HepG2 (cell line): Measurements from ENCODE around the gene SCNM1. TPM values are rescaled to one million over a fixed set of nuclear protein-coding genes. Genes with fewer than 3 reads are reported as not detected.

Experiments
- ATF1 ChIP-seq: IDR thresholded peaks from 2 replicates; pipeline ENCODE4 v1.6.1; 2016; ENCODE audit warnings: mild to moderate bottlenecking, control low read depth
- BCL6 ChIP-seq: IDR thresholded peaks from 2 replicates; pipeline ENCODE4 v1.6.1; 2016; ENCODE audit warnings: missing genetic modification reagents, missing compliant biosample characterization
- CREM ChIP-seq, 2 experiments: sonication (generic) in 1 of 2; formaldehyde crosslinking in 1 of 2; IDR thresholded peaks; 2 replicates each; pipeline versions ENCODE4 v1.4.0 to v1.6.1; 2016 to 2020; ENCODE audit warnings: antibody characterized with exemption in 1 of 2, mild to moderate bottlenecking in 1 of 2, missing genetic modification reagents in 1 of 2
- ELF3 ChIP-seq: IDR thresholded peaks from 2 replicates; pipeline ENCODE4 v1.6.1; 2016; ENCODE audit warnings: missing genetic modification reagents, missing compliant biosample characterization
- GPN1 ChIP-seq: sonication (generic); formaldehyde crosslinking; IDR thresholded peaks from 2 replicates; pipeline ENCODE4 v1.5.1; 2020; ENCODE audit warnings: missing genetic modification reagents, borderline replicate concordance
- HDAC6 ChIP-seq: fragments of 200-600 bp; sonication (generic); IDR thresholded peaks from 2 replicates; pipeline ENCODE4 v1.7.0; 2017; ENCODE audit warnings: mild to moderate bottlenecking, antibody characterized with exemption, low read length, low read depth
- MATR3 ChIP-seq: sonication (generic); formaldehyde crosslinking; IDR thresholded peaks from 2 replicates; pipeline ENCODE4 v1.4.0; 2020; ENCODE audit warnings: missing genetic modification reagents
- MXI1 ChIP-seq: IDR thresholded peaks from 3 replicates; pipeline ENCODE4 v1.6.1; 2012; ENCODE audit warnings: low read depth, low read length, inconsistent platforms, borderline replicate concordance
- NKX3-1 ChIP-seq: sonication (generic); formaldehyde crosslinking; IDR thresholded peaks from 2 replicates; pipeline ENCODE4 v1.5.0; 2020; ENCODE audit warnings: missing genetic modification reagents
- ZNF230 ChIP-seq: sonication (generic); formaldehyde crosslinking; IDR thresholded peaks from 2 replicates; pipeline ENCODE4 v1.4.0; 2020; ENCODE audit warnings: mild to moderate bottlenecking, missing genetic modification reagents
- ZNF354B ChIP-seq: sonication (generic); formaldehyde crosslinking; IDR thresholded peaks from 2 replicates; pipeline ENCODE4 v1.8.0; 2022; ENCODE audit warnings: mild to moderate bottlenecking, missing genetic modification reagents
- ZNF614 ChIP-seq: IDR thresholded peaks from 2 replicates; pipeline ENCODE4 v1.6.1; 2018; ENCODE audit warnings: missing biosample characterization, missing genetic modification reagents, inconsistent platforms, borderline replicate concordance
- ZZZ3 ChIP-seq: sonication (generic); formaldehyde crosslinking; IDR thresholded peaks from 2 replicates; pipeline ENCODE4 v1.4.0; 2020; ENCODE audit warnings: missing genetic modification reagents, mild to moderate bottlenecking, borderline replicate concordance
- polyA plus RNA-seq, 8 experiments: library from polyadenylated mRNA; depleted of rRNA in 3 of 8; stranded (reverse) in 7 of 8; unstranded in 1 of 8; fragments of >200 nt; fragmentation: Illumina TruSeq in 4 of 8; extraction: Trizol in 4 of 8; gene quantifications; 2 replicates each; pipeline versions ENCODE4 v1.2.1 to v1.2.3, GENCODE V29; 2011 to 2016; ENCODE audit warnings: low read depth in 4 of 8, missing spikeins in 1 of 8, mixed read lengths in 1 of 8; ENCODE audit not compliant: insufficient read depth in 1 of 8
- total RNA-seq, 5 experiments: library from RNA; depleted of rRNA; stranded (reverse); fragments of >200 nt; fragmentation: Illumina TruSeq; extraction: Trizol; gene quantifications; 2 replicates each; pipeline ENCODE4 v1.2.3, GENCODE V29; 2016; ENCODE audit warnings: low read depth in 1 of 5
- TF ChIP-seq, protein P1 (sequence below): sonication (generic); formaldehyde crosslinking; IDR thresholded peaks from 2 replicates; pipeline ENCODE4 v1.8.0; 2022; ENCODE audit warnings: missing genetic modification reagents, low read depth, mild to moderate bottlenecking, borderline replicate concordance
- TF ChIP-seq, protein P2 (sequence below): sonication (generic); formaldehyde crosslinking; IDR thresholded peaks from 2 replicates; pipeline ENCODE4 v1.4.0; 2020; ENCODE audit warnings: missing genetic modification reagents, mild to moderate bottlenecking, borderline replicate concordance
- TF ChIP-seq, protein P3 (sequence below): sonication (generic); formaldehyde crosslinking; IDR thresholded peaks from 2 replicates; pipeline ENCODE4 v1.4.0; 2020; ENCODE audit warnings: missing genetic modification reagents
- TF ChIP-seq, protein P4 (sequence below): sonication (generic); formaldehyde crosslinking; IDR thresholded peaks from 2 replicates; pipeline ENCODE4 v1.8.0; 2022; ENCODE audit warnings: mild to moderate bottlenecking, missing genetic modification reagents; ENCODE audit not compliant: insufficient replicate concordance
- TF ChIP-seq, protein P5 (sequence below): sonication (generic); formaldehyde crosslinking; conservative IDR thresholded peaks from 2 replicates; pipeline ENCODE4 v1.8.0; 2022; ENCODE audit warnings: low read depth, missing genetic modification reagents

SCNM1 gene
- total and polyA plus RNA-seq, 2 of the 13 experiments (the other 11 are each of a cell fraction or from before 2014, with no cell fraction given), result 16.3 to 31.5 TPM

DNA sequence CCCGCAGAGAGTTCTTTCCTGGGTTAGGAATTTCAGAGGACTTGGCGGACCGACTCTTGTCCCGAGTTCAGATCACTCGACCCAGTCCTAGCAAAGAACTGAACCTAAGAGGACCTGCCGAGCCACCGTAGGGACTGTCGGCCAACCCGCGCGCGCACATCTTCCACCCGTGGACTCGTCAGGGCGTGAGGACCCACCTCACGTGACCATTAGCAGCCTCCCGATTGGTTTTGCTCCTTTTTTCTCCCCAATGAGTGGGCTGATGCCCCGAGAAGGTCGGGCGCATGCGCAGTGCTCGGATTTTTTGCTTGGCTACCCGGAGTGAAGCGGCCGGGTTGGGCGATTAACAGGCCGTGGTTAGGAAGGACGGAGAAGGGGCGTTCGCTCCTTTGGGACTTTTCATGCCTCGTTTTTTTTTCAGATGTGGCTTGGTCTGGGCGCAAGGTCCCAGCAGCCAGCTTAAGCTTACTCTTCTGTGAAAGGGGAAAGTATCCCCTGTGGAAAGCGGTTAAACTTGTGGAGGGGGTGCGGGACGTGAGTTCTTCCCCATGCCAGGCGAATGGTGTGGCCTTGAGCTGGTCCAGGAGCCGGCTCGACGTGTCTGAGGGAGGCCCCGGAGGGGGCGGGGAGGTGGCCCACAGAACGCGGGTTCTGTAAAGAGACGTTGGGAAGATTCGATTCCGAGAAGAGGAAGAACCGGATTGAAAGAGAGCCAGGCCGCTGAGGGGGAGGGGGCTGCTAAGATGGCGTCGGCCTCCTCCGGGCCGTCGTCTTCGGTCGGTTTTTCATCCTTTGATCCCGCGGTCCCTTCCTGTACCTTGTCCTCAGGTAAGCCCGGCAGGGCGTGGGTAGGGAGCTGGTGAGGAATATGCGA is 32.5 kb downstream of the SCNM1 start, which contains the start of gene PIP5K1A (continued):
- TF ChIP-seq CREM (IDR thresholded peaks at IDR 0.05), result peak; percentile 49; the same call in 1 of the 2 replicates
- no peak for TF ChIP-seq CREM (CRISPR knock-in tag; IDR thresholded peaks at IDR 0.05)
- no peak for TF ChIP-seq MATR3
- TF ChIP-seq ZNF354B (CRISPR knock-in tag), result no peak
- TF ChIP-seq ZNF614, result no peak
- no peak for TF ChIP-seq NKX3-1 (CRISPR knock-in tag)
- peak; percentile 38; the same call in 1 of the 2 replicates for TF ChIP-seq ZNF230 (CRISPR knock-in tag)
- TF ChIP-seq, protein P1, sequence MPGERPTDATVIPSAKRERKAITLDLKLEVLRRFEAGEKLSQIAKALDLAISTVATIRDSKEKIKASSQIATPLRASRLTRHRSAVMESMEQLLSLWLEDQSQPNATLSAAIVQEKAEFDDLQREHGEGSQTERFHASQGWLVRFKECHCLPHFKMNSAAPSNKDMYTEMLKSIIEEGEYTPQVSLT, result no peak
- TF ChIP-seq, protein P2, sequence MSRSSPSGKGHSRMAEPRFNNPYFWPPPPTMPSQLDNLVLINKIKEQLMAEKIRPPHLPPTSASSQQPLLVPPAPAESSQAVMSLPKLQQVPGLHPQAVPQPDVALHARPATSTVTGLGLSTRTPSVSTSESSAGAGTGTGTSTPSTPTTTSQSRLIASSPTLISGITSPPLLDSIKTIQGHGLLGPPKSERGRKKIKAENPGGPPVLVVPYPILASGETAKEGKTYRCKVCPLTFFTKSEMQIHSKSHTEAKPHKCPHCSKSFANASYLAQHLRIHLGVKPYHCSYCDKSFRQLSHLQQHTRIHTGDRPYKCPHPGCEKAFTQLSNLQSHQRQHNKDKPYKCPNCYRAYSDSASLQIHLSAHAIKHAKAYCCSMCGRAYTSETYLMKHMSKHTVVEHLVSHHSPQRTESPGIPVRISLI (CRISPR knock-in tag), result peak; percentile 64; the same call in 1 of the 2 replicates
- TF ChIP-seq BCL6, result no peak
- no peak for TF ChIP-seq GPN1 (CRISPR knock-in tag)
- TF ChIP-seq, protein P3, sequence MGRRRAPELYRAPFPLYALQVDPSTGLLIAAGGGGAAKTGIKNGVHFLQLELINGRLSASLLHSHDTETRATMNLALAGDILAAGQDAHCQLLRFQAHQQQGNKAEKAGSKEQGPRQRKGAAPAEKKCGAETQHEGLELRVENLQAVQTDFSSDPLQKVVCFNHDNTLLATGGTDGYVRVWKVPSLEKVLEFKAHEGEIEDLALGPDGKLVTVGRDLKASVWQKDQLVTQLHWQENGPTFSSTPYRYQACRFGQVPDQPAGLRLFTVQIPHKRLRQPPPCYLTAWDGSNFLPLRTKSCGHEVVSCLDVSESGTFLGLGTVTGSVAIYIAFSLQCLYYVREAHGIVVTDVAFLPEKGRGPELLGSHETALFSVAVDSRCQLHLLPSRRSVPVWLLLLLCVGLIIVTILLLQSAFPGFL (CRISPR knock-in tag), result no peak
- TF ChIP-seq HDAC6, result no peak
- peak; percentile 62; the same call in 1 of the 3 replicates for TF ChIP-seq MXI1
- no peak for TF ChIP-seq ZZZ3 (CRISPR knock-in tag)
- TF ChIP-seq, protein P4, sequence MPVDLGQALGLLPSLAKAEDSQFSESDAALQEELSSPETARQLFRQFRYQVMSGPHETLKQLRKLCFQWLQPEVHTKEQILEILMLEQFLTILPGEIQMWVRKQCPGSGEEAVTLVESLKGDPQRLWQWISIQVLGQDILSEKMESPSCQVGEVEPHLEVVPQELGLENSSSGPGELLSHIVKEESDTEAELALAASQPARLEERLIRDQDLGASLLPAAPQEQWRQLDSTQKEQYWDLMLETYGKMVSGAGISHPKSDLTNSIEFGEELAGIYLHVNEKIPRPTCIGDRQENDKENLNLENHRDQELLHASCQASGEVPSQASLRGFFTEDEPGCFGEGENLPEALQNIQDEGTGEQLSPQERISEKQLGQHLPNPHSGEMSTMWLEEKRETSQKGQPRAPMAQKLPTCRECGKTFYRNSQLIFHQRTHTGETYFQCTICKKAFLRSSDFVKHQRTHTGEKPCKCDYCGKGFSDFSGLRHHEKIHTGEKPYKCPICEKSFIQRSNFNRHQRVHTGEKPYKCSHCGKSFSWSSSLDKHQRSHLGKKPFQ (CRISPR knock-in tag), result no peak
- TF ChIP-seq, protein P5, sequence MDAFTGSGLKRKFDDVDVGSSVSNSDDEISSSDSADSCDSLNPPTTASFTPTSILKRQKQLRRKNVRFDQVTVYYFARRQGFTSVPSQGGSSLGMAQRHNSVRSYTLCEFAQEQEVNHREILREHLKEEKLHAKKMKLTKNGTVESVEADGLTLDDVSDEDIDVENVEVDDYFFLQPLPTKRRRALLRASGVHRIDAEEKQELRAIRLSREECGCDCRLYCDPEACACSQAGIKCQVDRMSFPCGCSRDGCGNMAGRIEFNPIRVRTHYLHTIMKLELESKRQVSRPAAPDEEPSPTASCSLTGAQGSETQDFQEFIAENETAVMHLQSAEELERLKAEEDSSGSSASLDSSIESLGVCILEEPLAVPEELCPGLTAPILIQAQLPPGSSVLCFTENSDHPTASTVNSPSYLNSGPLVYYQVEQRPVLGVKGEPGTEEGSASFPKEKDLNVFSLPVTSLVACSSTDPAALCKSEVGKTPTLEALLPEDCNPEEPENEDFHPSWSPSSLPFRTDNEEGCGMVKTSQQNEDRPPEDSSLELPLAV (CRISPR knock-in tag), result no peak
- no peak for TF ChIP-seq ATF1 (CRISPR knock-in tag)
- no peak; the same call in 1 of the 2 replicates for TF ChIP-seq ELF3 (CRISPR knock-in tag)
